ENCODE results near the gene CCDC158. TPM values are rescaled to one million over a fixed set of nuclear protein-coding genes. Genes with fewer than 3 reads are reported as not detected.

CCDC158 gene
- 0.03 TPM in 1 of 5 replicates, not detected in the others for total RNA-seq (2022; extraction: Qiagen RNA extraction)

DNA sequence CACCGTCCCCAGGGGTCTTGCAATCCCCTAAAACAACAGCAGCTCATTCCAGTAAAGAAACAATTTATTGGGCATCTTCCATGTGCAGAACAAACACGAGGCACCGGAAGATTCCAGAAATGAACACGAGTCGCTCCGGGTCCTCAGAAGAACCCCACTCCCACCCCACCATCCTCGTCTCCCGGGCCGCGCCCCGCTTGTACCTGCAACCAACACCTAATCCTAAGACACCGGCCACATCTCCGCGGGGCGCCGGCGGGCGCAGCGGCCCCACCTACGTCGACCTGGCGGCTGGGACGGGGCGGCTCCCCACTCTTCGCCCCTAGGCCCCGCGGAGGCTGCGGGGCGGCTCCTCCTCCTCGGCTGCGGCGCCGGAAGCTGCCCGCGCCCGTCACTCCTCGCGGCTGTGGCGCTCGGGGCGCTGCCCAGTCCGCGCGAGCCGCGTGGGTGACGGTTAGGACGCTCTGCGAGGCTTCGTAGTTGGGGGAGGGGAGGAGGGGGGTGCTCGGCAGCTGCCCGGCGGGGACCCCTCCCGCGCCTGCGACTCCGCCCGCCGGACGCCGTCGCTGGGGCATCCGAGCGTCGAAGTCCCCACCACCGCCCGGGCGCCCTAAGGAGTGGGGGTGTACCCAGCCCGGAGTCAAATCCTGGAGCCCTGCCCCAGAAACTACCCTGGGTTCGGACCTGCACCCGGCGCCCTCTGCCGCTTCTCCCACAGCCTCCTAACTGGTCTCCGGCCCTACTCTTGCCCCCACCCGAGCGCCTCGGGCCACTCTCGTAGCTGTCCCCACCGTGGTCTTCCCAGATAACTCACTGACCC, at the start of gene CCDC158:
CCDC158 (minus strand) TSS at position 380 of the 820 bp plus-strand sequence. CDS start 17,934 bp downstream, outside the sequence.

DNA sequence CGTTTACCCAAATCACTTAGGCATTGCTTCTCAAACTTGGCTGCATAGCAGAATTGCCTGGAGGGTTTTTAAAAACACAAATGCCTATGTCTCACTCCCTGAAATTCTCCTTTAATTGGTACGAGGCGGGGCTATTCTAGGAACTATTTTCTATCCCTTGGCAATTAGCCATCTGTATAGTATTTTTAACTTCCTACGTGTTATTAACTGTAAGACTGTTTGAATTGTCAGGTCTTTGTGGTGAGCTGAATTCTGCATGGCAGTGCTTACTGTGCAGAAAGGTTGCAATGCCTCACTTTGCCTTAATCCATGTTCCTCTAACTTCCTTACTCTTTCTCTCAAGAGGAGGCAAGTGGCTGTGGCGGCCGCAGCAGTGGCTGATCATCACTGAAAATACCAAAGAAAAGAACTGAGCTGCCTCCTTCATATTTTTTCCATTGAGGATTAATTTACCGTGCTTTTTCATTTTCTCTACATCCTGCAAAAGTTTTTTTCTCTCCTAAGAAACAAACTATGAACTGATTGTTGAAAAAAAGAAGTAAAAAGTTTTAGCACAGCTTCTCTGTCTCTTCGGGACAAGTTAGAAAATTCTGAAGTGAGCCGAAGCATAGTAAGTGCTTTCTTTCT, 14.1 kb upstream of the CCDC158 start, which contains the start of gene SHROOM3:
SHROOM3 (plus strand) TSS at position 329 of the 627 bp plus-strand sequence. CDS start 824 bp downstream, outside the sequence.

DNA sequence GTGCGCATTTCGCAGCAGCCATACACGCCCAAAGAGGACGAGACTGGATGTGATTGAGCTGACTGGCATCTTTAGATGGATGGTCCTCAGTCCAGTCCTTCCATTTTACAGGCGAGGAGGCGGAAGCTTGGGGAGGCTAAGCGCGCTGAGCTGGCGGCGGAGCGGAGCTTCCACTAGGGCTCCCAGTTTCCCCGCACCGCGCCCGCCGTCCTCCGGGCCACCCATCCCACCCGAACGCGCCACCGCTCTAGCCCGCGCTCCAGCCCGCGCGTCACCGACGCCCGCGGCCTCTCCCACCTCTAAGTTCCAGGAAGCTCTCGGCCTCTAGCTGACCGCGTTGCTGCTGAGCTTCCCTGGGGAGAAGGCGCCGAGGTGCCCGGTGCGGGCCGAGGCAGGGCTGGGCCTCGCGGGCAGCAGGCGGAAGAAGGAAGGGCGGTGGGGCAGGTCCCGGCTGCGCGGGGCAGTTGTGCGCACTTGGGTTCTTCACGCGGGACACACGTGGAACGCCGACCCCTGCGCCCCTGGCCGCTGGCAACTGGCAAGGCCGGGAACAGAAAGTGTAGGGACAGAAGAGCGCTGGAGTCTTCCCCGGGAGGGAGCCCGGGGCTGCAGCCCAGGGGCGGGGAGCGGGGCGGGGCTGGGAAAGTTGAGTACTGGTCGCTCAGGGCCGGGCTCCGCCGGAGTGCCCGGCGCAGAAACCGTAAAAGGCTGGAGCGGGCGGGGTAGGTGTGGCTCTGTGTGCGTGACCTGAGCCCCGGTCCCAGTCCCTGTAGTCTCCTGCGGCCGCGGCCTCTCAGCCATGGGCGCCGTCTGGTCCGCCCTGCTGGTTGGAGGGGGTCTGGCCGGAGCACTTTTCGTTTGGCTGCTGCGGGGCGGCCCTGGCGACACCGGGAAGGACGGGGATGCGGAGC, 114.7 kb downstream of the CCDC158 start, which contains the start of gene STBD1:
STBD1 (plus strand) TSS at position 763 of the 911 bp plus-strand sequence; CDS start at position 800, 37 bp downstream.

Other genes with a start within 250 kb of the CCDC158 start
- 43.5 to 60.2 TPM (median 53.8 TPM) in 5 replicates for gene SCARB2, start 207.3 kb downstream of the CCDC158 start, total RNA-seq (2022; extraction: Qiagen RNA extraction)
- gene FAM47E, start 169.4 kb downstream of the CCDC158 start, total RNA-seq (2022; extraction: Qiagen RNA extraction) = 0.27 to 0.37 TPM (median 0.33 TPM) in 4 of 5 replicates, not detected in the other
- 9.2 to 13.6 TPM (median 12.3 TPM) in 5 replicates for gene STBD1, start 114.4 kb downstream of the CCDC158 start, total RNA-seq (2022; extraction: Qiagen RNA extraction)
- 11.0 to 16.6 TPM (median 14.6 TPM) in 5 replicates for gene SHROOM3, start 14.1 kb upstream of the CCDC158 start, total RNA-seq (2022; extraction: Qiagen RNA extraction)

All from A549 treated with Hydrocortisone at 1 μM for 4 hours (cell line).